HepG2 (cell line): ENCODE data around the gene NUFIP1. TPM values are rescaled to one million over a fixed set of nuclear protein-coding genes. Genes with fewer than 3 reads are reported as not detected.

Experiments used
- BORCS8-MEF2B ChIP-seq: sonication (generic); formaldehyde crosslinking; IDR thresholded peaks from 2 replicates; pipeline ENCODE4 v1.8.0; 2022; ENCODE audit warnings: mild to moderate bottlenecking, missing genetic modification reagents
- FOSL2 ChIP-seq: sonication (generic); formaldehyde crosslinking; IDR thresholded peaks from 2 replicates; pipeline ENCODE4 v1.4.0; 2020; ENCODE audit warnings: missing genetic modification reagents
- GATAD1 ChIP-seq: IDR thresholded peaks from 2 replicates; pipeline ENCODE4 v1.6.1; 2016; ENCODE audit warnings: missing genetic modification reagents, missing compliant biosample characterization
- POLR2A ChIP-seq, 2 experiments: IDR thresholded peaks; 2 replicates each; pipeline ENCODE4 v1.6.1; 2011; ENCODE audit warnings: low read depth in 2 of 2, low read length in 2 of 2, mild to moderate bottlenecking in 1 of 2, moderate library complexity in 1 of 2; ENCODE audit not compliant: insufficient read depth in 1 of 2
- REL ChIP-seq: sonication (generic); formaldehyde crosslinking; conservative IDR thresholded peaks from 2 replicates; pipeline ENCODE4 v1.8.0; 2022; ENCODE audit warnings: mild to moderate bottlenecking, missing genetic modification reagents, moderate library complexity
- SMAD3 ChIP-seq: sonication (generic); formaldehyde crosslinking; IDR thresholded peaks from 2 replicates; pipeline ENCODE4 v1.4.0; 2020; ENCODE audit warnings: missing genetic modification reagents
- TARDBP ChIP-seq: sonication (generic); formaldehyde crosslinking; IDR thresholded peaks from 2 replicates; pipeline ENCODE4 v1.8.0; 2022; ENCODE audit warnings: mild to moderate bottlenecking, missing genetic modification reagents
- ZBTB2 ChIP-seq: sonication (generic); formaldehyde crosslinking; IDR thresholded peaks from 2 replicates; pipeline ENCODE4 v1.8.0; 2022; ENCODE audit warnings: low read depth, missing genetic modification reagents
- ZBTB43 ChIP-seq: sonication (generic); formaldehyde crosslinking; conservative IDR thresholded peaks from 2 replicates; pipeline ENCODE4 v1.4.0; 2020; ENCODE audit warnings: missing genetic modification reagents
- ZHX2 ChIP-seq, 2 experiments: sonication (generic) in 1 of 2; formaldehyde crosslinking in 1 of 2; IDR thresholded peaks; 2 replicates each; pipeline versions ENCODE4 v1.6.1 to v1.9.0; 2014 to 2022; ENCODE audit warnings: antibody characterized with exemption in 1 of 2, borderline replicate concordance in 1 of 2, inconsistent platforms in 1 of 2, low read depth in 1 of 2, missing genetic modification reagents in 1 of 2
- ZNF230 ChIP-seq: sonication (generic); formaldehyde crosslinking; IDR thresholded peaks from 2 replicates; pipeline ENCODE4 v1.4.0; 2020; ENCODE audit warnings: mild to moderate bottlenecking, missing genetic modification reagents
- ZNF484 ChIP-seq: sonication (generic); formaldehyde crosslinking; IDR thresholded peaks from 2 replicates; pipeline ENCODE4 v1.5.1; 2020; ENCODE audit warnings: mild to moderate bottlenecking, low read depth, missing genetic modification reagents, borderline replicate concordance
- polyA plus RNA-seq, 8 experiments: library from polyadenylated mRNA; depleted of rRNA in 3 of 8; stranded (reverse) in 7 of 8; unstranded in 1 of 8; fragments of >200 nt; fragmentation: Illumina TruSeq in 4 of 8; extraction: Trizol in 4 of 8; gene quantifications; 2 replicates each; pipeline versions ENCODE4 v1.2.1 to v1.2.3, GENCODE V29; 2011 to 2016; ENCODE audit warnings: low read depth in 4 of 8, missing spikeins in 1 of 8, mixed read lengths in 1 of 8; ENCODE audit not compliant: insufficient read depth in 1 of 8
- total RNA-seq, 5 experiments: library from RNA; depleted of rRNA; stranded (reverse); fragments of >200 nt; fragmentation: Illumina TruSeq; extraction: Trizol; gene quantifications; 2 replicates each; pipeline ENCODE4 v1.2.3, GENCODE V29; 2016; ENCODE audit warnings: low read depth in 1 of 5

NUFIP1 gene
- total and polyA plus RNA-seq, 2 of the 13 experiments (the other 11 are each of a cell fraction or from before 2014, with no cell fraction given) = 1.9 to 10.3 TPM

GRCh38 chr13:44917589-44918325 lies 71.5 kb downstream of the NUFIP1 start (continued):
- TF ChIP-seq ZNF484 (CRISPR knock-in tag) = no peak
- TF ChIP-seq ZBTB2 (CRISPR knock-in tag) = no peak
- no peak; the same call in 1 of the 2 replicates for TF ChIP-seq GATAD1
- TF ChIP-seq SMAD3 (CRISPR knock-in tag) = 0 out of 2 replicates have a peak, but pooled peaks have one; percentile 69
- no peak for TF ChIP-seq POLR2A (IDR thresholded peaks at IDR 0.05; ENCODE audit: insufficient read depth in 1 of 2, low read depth in 2 of 2, low read length in 2 of 2)
- TF ChIP-seq ZNF230 (CRISPR knock-in tag) = 0 out of 2 replicates have a peak, but pooled peaks have one; percentile 30
- TF ChIP-seq ZHX2 (IDR thresholded peaks at IDR 0.05; ENCODE audit: low read depth) = no peak
- no peak for TF ChIP-seq ZHX2 (CRISPR knock-in tag; IDR thresholded peaks at IDR 0.05; ENCODE audit: borderline replicate concordance)
- TF ChIP-seq REL = no peak
- no peak; the same call in 1 of the 2 replicates for TF ChIP-seq ZBTB43 (CRISPR knock-in tag)
- TF ChIP-seq FOSL2 (CRISPR knock-in tag) = no peak
- no peak for TF ChIP-seq TARDBP (CRISPR knock-in tag)
- peak; percentile 80; the same call in 1 of the 2 replicates for TF ChIP-seq BORCS8-MEF2B (CRISPR knock-in tag)
